H9 (cell line): ENCODE measurements around the gene TSPAN9. TPM values are rescaled to one million over a fixed set of nuclear protein-coding genes. Genes with fewer than 3 reads are reported as not detected.

Experiments
- DNase-seq: peaks from one replicate; pipeline ENCODE4 v3.0.0-alpha.2; 2017
- H2AFZ ChIP-seq: one replicate; pipeline ENCODE4 v1.6.1; 2013; ENCODE audit warnings: mild to moderate bottlenecking, low read length, control low read depth, moderate library complexity
- H2AK5ac ChIP-seq: 2 replicates; pipeline ENCODE4 v1.6.1; 2013; ENCODE audit warnings: low read length, control low read depth, mixed read lengths; ENCODE audit not compliant: insufficient read length
- H2BK120ac ChIP-seq: one replicate; pipeline ENCODE4 v1.6.1; 2013; ENCODE audit warnings: low read depth, mild to moderate bottlenecking, low read length, control low read depth, inconsistent platforms; ENCODE audit not compliant: poor library complexity, severe bottlenecking
- H2BK12ac ChIP-seq: 2 replicates; pipeline ENCODE4 v1.6.1; 2013; ENCODE audit warnings: low read length, control low read depth, mixed read lengths, low read depth; ENCODE audit not compliant: insufficient read length
- H2BK15ac ChIP-seq: 2 replicates; pipeline ENCODE4 v1.6.1; 2013; ENCODE audit warnings: low read depth, low read length, control low read depth
- H2BK20ac ChIP-seq: one replicate; pipeline ENCODE4 v1.6.1; 2013; ENCODE audit warnings: low read depth, mild to moderate bottlenecking, low read length, control low read depth, inconsistent platforms; ENCODE audit not compliant: poor library complexity, severe bottlenecking
- H2BK5ac ChIP-seq: 2 replicates; pipeline ENCODE4 v1.6.1; 2013; ENCODE audit warnings: low read length, control low read depth, mixed read lengths; ENCODE audit not compliant: insufficient read length
- H3K14ac ChIP-seq: 2 replicates; pipeline ENCODE4 v1.6.1; 2013; ENCODE audit warnings: low read length, control low read depth; ENCODE audit not compliant: insufficient read depth
- H3K18ac ChIP-seq: 2 replicates; pipeline ENCODE4 v1.6.1; 2013; ENCODE audit warnings: low read depth, mild to moderate bottlenecking, mixed read lengths, low read length, control low read depth; ENCODE audit not compliant: insufficient read length
- H3K23ac ChIP-seq: 2 replicates; pipeline ENCODE4 v1.6.1; 2013; ENCODE audit warnings: low read length, control low read depth, mixed read lengths, low read depth; ENCODE audit not compliant: insufficient read length
- H3K23me2 ChIP-seq: 2 replicates; pipeline ENCODE4 v1.6.1; 2013; ENCODE audit warnings: low read depth, mild to moderate bottlenecking, mixed read lengths, low read length, control low read depth; ENCODE audit not compliant: insufficient read length, poor library complexity, severe bottlenecking
- H3K27ac ChIP-seq: 2 replicates; pipeline ENCODE4 v1.5.1; 2013; ENCODE audit warnings: low read length, control low read depth, mixed read lengths, low read depth; ENCODE audit not compliant: insufficient read length
- H3K27me3 ChIP-seq: 2 replicates; pipeline ENCODE4 v1.6.1; 2013; ENCODE audit warnings: low read length, control low read depth, inconsistent platforms; ENCODE audit not compliant: insufficient read depth
- H3K4ac ChIP-seq: 2 replicates; pipeline ENCODE4 v1.6.1; 2013; ENCODE audit warnings: low read depth, mild to moderate bottlenecking, control low read depth, inconsistent platforms, low read length, moderate library complexity
- H3K4me1 ChIP-seq: 2 replicates; pipeline ENCODE4 v1.6.1; 2013; ENCODE audit warnings: low read length, control low read depth, inconsistent platforms; ENCODE audit not compliant: insufficient read depth
- H3K4me2 ChIP-seq: 2 replicates; pipeline ENCODE4 v1.6.1; 2013; ENCODE audit warnings: low read length, control low read depth, mixed read lengths; ENCODE audit not compliant: insufficient read length, insufficient read depth
- H3K56ac ChIP-seq: 2 replicates; pipeline ENCODE4 v1.6.1; 2013; ENCODE audit warnings: low read depth, mild to moderate bottlenecking, mixed read lengths, low read length, control low read depth; ENCODE audit not compliant: insufficient read length
- H3K79me1 ChIP-seq: 2 replicates; pipeline ENCODE4 v1.6.1; 2013; ENCODE audit warnings: low read depth, mild to moderate bottlenecking, moderate library complexity, low read length, control low read depth, inconsistent platforms; ENCODE audit not compliant: insufficient read depth, poor library complexity, severe bottlenecking
- H3K79me2 ChIP-seq: 2 replicates; pipeline ENCODE4 v1.6.1; 2013; ENCODE audit warnings: low read length, control low read depth, inconsistent platforms; ENCODE audit not compliant: insufficient read depth
- H3K9ac ChIP-seq: 2 replicates; pipeline ENCODE4 v1.6.1; 2013; ENCODE audit warnings: low read length, control low read depth, mixed read lengths; ENCODE audit not compliant: insufficient read length; ENCODE audit errors: extremely low read depth
- H3K9me3 ChIP-seq: one replicate; pipeline ENCODE4 v1.6.1; 2013; ENCODE audit warnings: low read depth, low read length, inconsistent platforms; ENCODE audit not compliant: control insufficient read depth
- H3T11ph ChIP-seq: one replicate; pipeline ENCODE4 v1.6.1; 2013; ENCODE audit warnings: mild to moderate bottlenecking, low read length, control low read depth, inconsistent platforms
- H4K20me1 ChIP-seq: one replicate; pipeline ENCODE4 v1.6.1; 2013; ENCODE audit not compliant: control insufficient read depth, insufficient read length, insufficient read depth
- H4K5ac ChIP-seq: 2 replicates; pipeline ENCODE4 v1.6.1; 2013; ENCODE audit warnings: low read depth, mild to moderate bottlenecking, mixed read lengths, low read length, control low read depth; ENCODE audit not compliant: insufficient read length
- H4K8ac ChIP-seq: replicated peaks from 2 replicates; pipeline ENCODE4 v1.6.1; 2013; ENCODE audit warnings: low read length, control low read depth, mixed read lengths, low read depth; ENCODE audit not compliant: insufficient read length
- H4K91ac ChIP-seq: 2 replicates; pipeline ENCODE4 v1.6.1; 2013; ENCODE audit warnings: low read depth, mild to moderate bottlenecking, moderate library complexity, mixed read lengths, low read length, control low read depth; ENCODE audit not compliant: insufficient read length
- H3K27ac Mint-ChIP-seq, 3 experiments: 2 replicates in 2 of 3; 3 replicates in 1 of 3; pipeline ENCODE4 v1.8.0; 2020 to 2021; ENCODE audit warnings: mixed read lengths in 3 of 3, mild to moderate bottlenecking in 1 of 3, moderate library complexity in 1 of 3
- H3K27me3 Mint-ChIP-seq: 2 replicates; pipeline ENCODE4 v1.8.0; 2021; ENCODE audit warnings: low read depth, mild to moderate bottlenecking, moderate library complexity, mixed read lengths
- H3K36me3 Mint-ChIP-seq, 3 experiments: 2 replicates in 2 of 3; 3 replicates in 1 of 3; pipeline ENCODE4 v1.8.0; 2020 to 2021; ENCODE audit warnings: low read depth in 3 of 3, mixed read lengths in 3 of 3; ENCODE audit not compliant: insufficient read depth in 1 of 3
- H3K4me1 Mint-ChIP-seq, 2 experiments: 2 replicates each; pipeline ENCODE4 v1.8.0; 2020; ENCODE audit warnings: mixed read lengths in 2 of 2
- H3K4me3 Mint-ChIP-seq, 2 experiments: 2 replicates in 1 of 2; 3 replicates in 1 of 2; pipeline ENCODE4 v1.8.0; 2020 to 2021; ENCODE audit warnings: mild to moderate bottlenecking in 2 of 2, mixed read lengths in 2 of 2, moderate library complexity in 1 of 2
- H3K9me3 Mint-ChIP-seq, 2 experiments: 2 replicates in 1 of 2; 3 replicates in 1 of 2; pipeline ENCODE4 v1.8.0; 2020; ENCODE audit warnings: mild to moderate bottlenecking in 2 of 2, mixed read lengths in 2 of 2, moderate library complexity in 1 of 2
- WGBS: extraction: QIAGEN DNeasy Blood & Tissue Kit; methylation state at CpG from one replicate; pipeline ENCODE4 v1.1.7; 2013; ENCODE audit warnings: missing lambda C conversion rate, low lambda C conversion rate, mixed read lengths; ENCODE audit not compliant: insufficient read length; ENCODE audit errors: extremely low coverage; 5-methylcytosine and 5-hydroxymethylcytosine counted together
- total RNA-seq: library from RNA; stranded (reverse); gene quantifications from 2 replicates; pipeline ENCODE4 v1.2.1, GENCODE V29; 2021
- TF ChIP-seq, protein P1 (sequence below): fragments of 200-600 bp; sonication (generic); conservative IDR thresholded peaks from 3 replicates; pipeline ENCODE4 v1.8.0; 2021; ENCODE audit warnings: antibody characterized with exemption, mild to moderate bottlenecking

Gene TSPAN9
- total RNA-seq, 1 experiment from 2014 or later, result 19.0 TPM

DNA sequence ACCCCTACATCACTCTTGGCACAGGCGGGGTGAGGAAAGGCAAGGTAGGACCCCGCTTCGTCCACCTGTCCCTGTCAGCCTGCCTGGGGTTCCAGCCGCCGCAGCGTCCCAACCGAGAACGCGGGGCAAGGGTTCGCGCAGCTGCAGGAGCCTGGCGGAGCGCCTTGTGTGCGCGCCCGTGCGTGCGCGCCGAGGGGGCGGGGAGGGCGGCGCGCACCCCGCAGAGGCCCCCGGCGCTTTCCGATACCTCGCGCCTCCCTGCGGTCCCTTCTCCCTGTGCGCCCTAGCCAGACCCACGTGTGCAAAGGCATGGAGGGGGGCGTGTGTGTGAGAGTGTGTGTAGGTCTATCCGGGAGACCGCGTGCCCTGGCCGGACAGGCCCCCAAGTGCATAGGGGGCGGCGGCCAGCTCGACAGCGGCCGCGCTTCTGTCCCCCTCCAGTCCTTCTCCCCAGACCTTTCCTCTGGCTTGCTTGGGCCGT, 122.4 kb downstream of the TSPAN9 start:
- Histone ChIP-seq H2AK5ac (no peak overlapping the region), H4K5ac (no peak overlapping the region), H3K27ac (no peak overlapping the region), H3K79me1 (no peaks in the 10 kb centered on the region), H3K9me3 (no peaks in the 10 kb centered on the region), H2AFZ (no peak overlapping the region), H2BK20ac (no peak overlapping the region), H4K8ac (no peak overlapping the region), H3K23me2 (peaks cover 14% of the 10 kb centered on the region), H3K23ac (no peak overlapping the region), H4K20me1 (no peaks in the 10 kb centered on the region), H3K4me1 (peaks cover 1% of the 10 kb centered on the region; the same call in 1 of the 2 replicates), H3K56ac (no peak overlapping the region), H3T11ph (no peak overlapping the region), H2BK15ac (no peak overlapping the region), H2BK5ac (no peak overlapping the region), H3K79me2 (no peaks in the 10 kb centered on the region), H3K4me2 (peak overlapping the region; percentile 65), H3K27me3 (peaks cover 13% of the 10 kb centered on the region; the same call in 1 of the 2 replicates), H3K9ac (no peak overlapping the region), H2BK12ac (no peak overlapping the region), H3K4ac (no peak overlapping the region), H3K18ac (no peak overlapping the region), H2BK120ac (no peak overlapping the region), H4K91ac (no peak overlapping the region), H3K14ac (no peak overlapping the region)
- H3K36me3 Mint-ChIP-seq, result peaks cover 3 to 4% (median 3%) of the 10 kb centered on the region in 3 experiments; a peak in 3 of 7 replicates
- peak overlapping the region; percentile 71 to 86 for H3K4me3 Mint-ChIP-seq
- TF ChIP-seq, protein P1, sequence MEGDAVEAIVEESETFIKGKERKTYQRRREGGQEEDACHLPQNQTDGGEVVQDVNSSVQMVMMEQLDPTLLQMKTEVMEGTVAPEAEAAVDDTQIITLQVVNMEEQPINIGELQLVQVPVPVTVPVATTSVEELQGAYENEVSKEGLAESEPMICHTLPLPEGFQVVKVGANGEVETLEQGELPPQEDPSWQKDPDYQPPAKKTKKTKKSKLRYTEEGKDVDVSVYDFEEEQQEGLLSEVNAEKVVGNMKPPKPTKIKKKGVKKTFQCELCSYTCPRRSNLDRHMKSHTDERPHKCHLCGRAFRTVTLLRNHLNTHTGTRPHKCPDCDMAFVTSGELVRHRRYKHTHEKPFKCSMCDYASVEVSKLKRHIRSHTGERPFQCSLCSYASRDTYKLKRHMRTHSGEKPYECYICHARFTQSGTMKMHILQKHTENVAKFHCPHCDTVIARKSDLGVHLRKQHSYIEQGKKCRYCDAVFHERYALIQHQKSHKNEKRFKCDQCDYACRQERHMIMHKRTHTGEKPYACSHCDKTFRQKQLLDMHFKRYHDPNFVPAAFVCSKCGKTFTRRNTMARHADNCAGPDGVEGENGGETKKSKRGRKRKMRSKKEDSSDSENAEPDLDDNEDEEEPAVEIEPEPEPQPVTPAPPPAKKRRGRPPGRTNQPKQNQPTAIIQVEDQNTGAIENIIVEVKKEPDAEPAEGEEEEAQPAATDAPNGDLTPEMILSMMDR, result no peak
- no peak for DNase-seq
- no peak overlapping the region for H3K27ac Mint-ChIP-seq
- WGBS, result no CpG with 5 or more reads among the region's 45 CpGs
- H3K9me3 Mint-ChIP-seq, result peaks cover 0 to 3% of the 10 kb centered on the region in 2 experiments; a peak in 1 of 5 replicates
- peaks cover 43% of the 10 kb centered on the region for H3K27me3 Mint-ChIP-seq
- peaks cover 58 to 61% of the 10 kb centered on the region in 2 experiments for H3K4me1 Mint-ChIP-seq
